Measurements from ENCODE around the gene ADAMTSL1. TPM values are rescaled to one million over a fixed set of nuclear protein-coding genes. Genes with fewer than 3 reads are reported as not detected.

The ADAMTSL1 gene
- total RNA-seq, 1 experiment from 2014 or later = not detected

- Mint-ChIP-seq H3K27ac (ENCODE audit: unreplicated experiment) (no peak overlapping the region), H3K36me3 (ENCODE audit: insufficient read depth, unreplicated experiment) (no peaks in the 10 kb centered on the region), H3K4me3 (ENCODE audit: low read depth, unreplicated experiment) (no peak overlapping the region), H3K4me1 (ENCODE audit: low read depth, unreplicated experiment) (peaks cover 11% of the 10 kb centered on the region), H3K27me3 (ENCODE audit: unreplicated experiment) (no peaks in the 10 kb centered on the region), H3K9me3 (ENCODE audit: low read depth, unreplicated experiment) (no peaks in the 10 kb centered on the region)
- intact Hi-C loops (cut with micrococcal nuclease; ENCODE audit: unreplicated experiment) = no loop called here
- CTCF ChIA-PET = no interaction called here
- no peak for TF ChIP-seq CTCF (IDR thresholded peaks at IDR 0.05; ENCODE audit: unreplicated experiment)
- no peak for DNase-seq
- no TSS peak for BruUV-seq (replicated peaks)
These were observed 10.0 kb upstream of the ADAMTSL1 start for GRCh38 chr9:18463991-18464390.

GRCh38 chr9:18466101-18466500 lies 7.9 kb upstream of the ADAMTSL1 start:
- Mint-ChIP-seq H3K27ac (ENCODE audit: unreplicated experiment) (no peak overlapping the region), H3K4me1 (ENCODE audit: low read depth, unreplicated experiment) (no peaks in the 10 kb centered on the region), H3K4me3 (ENCODE audit: low read depth, unreplicated experiment) (no peak overlapping the region), H3K36me3 (ENCODE audit: insufficient read depth, unreplicated experiment) (no peaks in the 10 kb centered on the region), H3K9me3 (ENCODE audit: low read depth, unreplicated experiment) (peaks cover 3% of the 10 kb centered on the region), H3K27me3 (ENCODE audit: unreplicated experiment) (no peaks in the 10 kb centered on the region)
- no TSS peak for BruUV-seq (replicated peaks)
- intact Hi-C loops (cut with micrococcal nuclease; ENCODE audit: unreplicated experiment) = no loop called here
- CTCF ChIA-PET = no interaction called here
- no peak for TF ChIP-seq CTCF (IDR thresholded peaks at IDR 0.05; ENCODE audit: unreplicated experiment)
- DNase-seq = no peak

GRCh38 chr9:18467696-18468095 lies 6.3 kb upstream of the ADAMTSL1 start:
- Mint-ChIP-seq H3K27ac (ENCODE audit: unreplicated experiment) (no peak overlapping the region), H3K9me3 (ENCODE audit: low read depth, unreplicated experiment) (peaks cover 3% of the 10 kb centered on the region), H3K4me3 (ENCODE audit: low read depth, unreplicated experiment) (no peak overlapping the region), H3K4me1 (ENCODE audit: low read depth, unreplicated experiment) (no peaks in the 10 kb centered on the region), H3K36me3 (ENCODE audit: insufficient read depth, unreplicated experiment) (no peaks in the 10 kb centered on the region), H3K27me3 (ENCODE audit: unreplicated experiment) (no peaks in the 10 kb centered on the region)
- BruUV-seq (replicated peaks) = no TSS peak
- CTCF ChIA-PET = no interaction called here
- DNase-seq = no peak
- intact Hi-C loops (cut with micrococcal nuclease; ENCODE audit: unreplicated experiment) = no loop called here
- TF ChIP-seq CTCF (IDR thresholded peaks at IDR 0.05; ENCODE audit: unreplicated experiment) = no peak

GRCh38 chr9:18472435-18472834 lies 1.5 kb upstream of the ADAMTSL1 start:
- intact Hi-C loops (cut with micrococcal nuclease; ENCODE audit: unreplicated experiment) = no loop called here
- no TSS peak for BruUV-seq (replicated peaks)
- H3K4me3 Mint-ChIP-seq (ENCODE audit: low read depth, unreplicated experiment) = no peak overlapping the region
- TF ChIP-seq CTCF (IDR thresholded peaks at IDR 0.05; ENCODE audit: unreplicated experiment) = no peak
- peaks cover 3% of the 10 kb centered on the region for H3K9me3 Mint-ChIP-seq (ENCODE audit: low read depth, unreplicated experiment)
- no peaks in the 10 kb centered on the region for H3K4me1 Mint-ChIP-seq (ENCODE audit: low read depth, unreplicated experiment)
- CTCF ChIA-PET = no interaction called here
- no peak overlapping the region for H3K27ac Mint-ChIP-seq (ENCODE audit: unreplicated experiment)
- H3K36me3 Mint-ChIP-seq (ENCODE audit: insufficient read depth, unreplicated experiment) = peaks cover 5% of the 10 kb centered on the region
- peaks cover 11% of the 10 kb centered on the region for H3K27me3 Mint-ChIP-seq (ENCODE audit: unreplicated experiment)
- DNase-seq = no peak

- TF ChIP-seq CTCF (IDR thresholded peaks at IDR 0.05; ENCODE audit: unreplicated experiment) = no peak
- no peak overlapping the region for H3K4me3 Mint-ChIP-seq (ENCODE audit: low read depth, unreplicated experiment)
- H3K9me3 Mint-ChIP-seq (ENCODE audit: low read depth, unreplicated experiment) = peaks cover 3% of the 10 kb centered on the region
- peaks cover 11% of the 10 kb centered on the region for H3K27me3 Mint-ChIP-seq (ENCODE audit: unreplicated experiment)
- intact Hi-C loops (cut with micrococcal nuclease; ENCODE audit: unreplicated experiment) = no loop called here
- no peak overlapping the region for H3K27ac Mint-ChIP-seq (ENCODE audit: unreplicated experiment)
- CTCF ChIA-PET = no interaction called here
- no TSS peak for BruUV-seq (replicated peaks)
- no peak for DNase-seq
- H3K36me3 Mint-ChIP-seq (ENCODE audit: insufficient read depth, unreplicated experiment) = peaks cover 5% of the 10 kb centered on the region
- H3K4me1 Mint-ChIP-seq (ENCODE audit: low read depth, unreplicated experiment) = no peaks in the 10 kb centered on the region
These were observed 1.1 kb upstream of the ADAMTSL1 start for GRCh38 chr9:18472841-18473251.
